Gastrocnemius medialis (tissue), 4 donors: ENCODE data around the gene CNOT10.

Experiments used
- CTCF ChIP-seq, 5 experiments: fragments of 450-650 bp in 3 of 5; fragments of 200-600 bp in 2 of 5; sonication (generic) in 2 of 5; IDR thresholded peaks in 4 of 5; conservative IDR thresholded peaks in 1 of 5; 1 replicate in 4 of 5; 2 replicates in 1 of 5; pipeline ENCODE4 v1.5.1; 2016 to 2019; ENCODE audit warnings: antibody characterized with exemption in 5 of 5, mild to moderate bottlenecking in 3 of 5, moderate library complexity in 3 of 5
- POLR2A ChIP-seq, 2 donors: fragments of 450-650 bp; IDR thresholded peaks; one replicate each; pipeline ENCODE4 v1.6.1; 2017; ENCODE audit warnings: antibody characterized with exemption in 2 of 2, mild to moderate bottlenecking in 2 of 2, moderate library complexity in 2 of 2

GRCh38 chr3:32813180-32813579 is 128.2 kb downstream of the CNOT10 start:
- TF ChIP-seq CTCF (IDR thresholded peaks at IDR 0.05 in 4 of 5, conservative IDR thresholded peaks at IDR 0.05 in 1 of 5) (no peak), POLR2A (IDR thresholded peaks at IDR 0.05) (no peak)
